GM18507 (cell line): ENCODE results near the gene QSOX1.
"Not testable (repeated sequence)": the region's sequence is repeated elsewhere in the genome, so short reads cannot be mapped to it uniquely, and the experiment has no call there.

Source experiments
- DNase-seq: peaks from one replicate; pipeline ENCODE4 v3.0.0; 2011; ENCODE audit warnings: low read depth; ENCODE audit not compliant: insufficient read length; ENCODE audit errors: extremely low spot score
- FAIRE-seq: peaks from 2 replicates; lab custom pipeline; 2011; peaks lifted over from hg19 to GRCh38; lab: Jason Lieb, UNC

The QSOX1 gene

DNA sequence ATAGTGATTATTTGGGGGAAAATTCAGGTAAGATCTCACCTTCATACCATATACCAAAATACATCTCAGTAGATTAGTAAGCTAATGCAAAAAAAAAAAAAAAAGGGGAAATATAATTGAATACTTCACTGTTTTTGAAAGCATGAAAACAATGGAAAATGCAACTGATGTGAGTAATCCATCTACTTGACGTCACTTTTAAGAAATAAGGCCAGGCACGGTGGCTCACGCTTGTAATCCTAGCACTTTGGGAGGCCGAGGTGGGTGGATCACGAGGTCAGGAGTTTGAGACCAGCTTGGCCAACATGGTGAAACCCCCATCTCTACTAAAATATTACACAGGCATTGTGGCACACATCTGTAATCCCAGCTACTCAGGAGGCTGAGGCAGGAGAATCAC, 47.9 kb downstream of the QSOX1 start:
- not testable (repeated sequence) for DNase-seq, FAIRE-seq

DNA sequence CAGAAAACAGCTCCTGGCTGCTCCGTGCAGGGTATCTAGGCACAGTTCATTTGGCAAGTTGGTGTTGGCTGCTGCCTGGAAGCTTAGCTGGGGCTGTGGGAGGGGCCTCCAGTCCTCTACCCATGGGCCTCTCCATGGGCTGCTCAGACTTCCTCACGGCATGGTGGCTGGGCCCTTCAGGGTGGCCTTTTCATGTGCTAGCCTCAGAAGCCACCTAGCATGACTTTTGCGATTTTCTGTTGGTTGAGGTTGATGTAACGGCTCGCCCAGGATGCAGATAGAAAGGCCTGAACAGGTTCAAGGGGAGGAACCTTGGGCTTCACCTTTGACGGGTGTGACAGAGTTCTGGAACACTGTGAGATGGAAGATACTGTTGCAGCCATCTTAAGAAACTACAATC, 49.6 kb downstream of the QSOX1 start:
- no peak for FAIRE-seq
- no peak for DNase-seq

DNA sequence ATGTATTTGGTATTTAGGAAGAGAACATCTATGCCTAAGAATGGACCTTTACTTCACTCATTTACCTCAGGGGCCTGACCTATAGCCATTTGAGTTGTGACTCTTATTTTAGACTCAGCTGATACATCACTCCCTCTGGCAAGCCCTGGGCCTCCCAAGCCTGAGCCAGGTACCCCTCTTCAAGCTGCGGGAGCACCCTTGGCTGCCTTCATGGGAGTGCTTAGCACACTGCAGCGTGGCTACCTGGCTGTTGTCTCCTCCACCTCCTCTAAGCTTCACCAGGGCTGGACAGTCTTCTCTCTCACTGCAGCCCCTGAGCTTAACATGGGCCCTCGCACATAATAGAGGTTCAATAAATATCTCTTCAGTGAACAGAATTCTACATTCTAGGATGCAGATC, 51.9 kb downstream of the QSOX1 start:
- FAIRE-seq (no peak), DNase-seq (no peak)

DNA sequence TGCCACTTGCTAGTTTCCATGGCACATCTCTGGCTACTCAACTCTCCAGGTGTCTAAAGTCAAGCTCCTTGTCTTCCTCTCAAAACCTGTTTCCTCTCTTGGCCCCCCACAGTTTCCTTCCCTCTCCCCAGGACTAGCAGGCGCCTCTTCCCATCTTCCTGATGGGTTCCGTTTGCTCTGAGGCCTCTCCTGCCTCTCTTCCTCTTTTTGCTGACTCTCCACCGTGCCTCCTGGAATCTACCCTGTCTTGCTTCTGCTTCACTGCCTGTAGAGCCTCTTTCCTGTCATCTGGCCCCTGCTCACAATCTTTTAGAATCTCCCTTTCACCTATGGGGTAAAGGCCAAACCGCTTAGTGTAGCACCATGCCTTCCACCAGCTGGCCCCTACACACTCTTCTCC, 53.6 kb downstream of the QSOX1 start:
- FAIRE-seq: no peak
- DNase-seq: no peak

DNA sequence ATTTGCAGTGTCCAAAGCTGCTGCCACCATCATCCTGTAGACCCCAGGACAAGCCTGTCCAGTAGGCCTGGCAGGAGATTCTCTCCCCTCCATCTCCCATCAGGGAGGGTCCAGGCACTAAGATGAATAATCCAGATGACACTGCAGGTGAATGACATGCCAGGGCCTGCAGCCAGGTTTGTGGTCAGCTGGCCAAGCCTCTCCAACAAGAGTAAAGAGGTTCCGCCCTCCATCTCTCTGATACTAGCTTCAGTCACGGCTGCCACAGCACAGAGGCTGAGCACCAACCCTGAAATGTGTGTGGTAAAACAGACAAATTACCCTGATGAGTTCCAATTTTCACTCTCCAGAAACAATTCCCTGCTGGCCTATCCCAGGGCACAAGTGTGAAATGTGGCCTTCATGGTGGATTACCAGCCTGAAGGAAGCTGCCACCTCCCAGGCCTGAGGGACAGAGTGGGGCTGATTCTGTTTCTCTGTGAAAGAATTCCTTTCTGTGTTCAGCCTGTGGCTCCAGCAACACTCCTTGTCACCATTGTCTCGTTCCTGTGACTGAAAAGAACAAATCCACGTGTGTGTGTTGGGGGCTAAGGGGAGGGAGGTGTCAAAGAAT, 55.4 kb downstream of the QSOX1 start:
- FAIRE-seq: no peak

DNA sequence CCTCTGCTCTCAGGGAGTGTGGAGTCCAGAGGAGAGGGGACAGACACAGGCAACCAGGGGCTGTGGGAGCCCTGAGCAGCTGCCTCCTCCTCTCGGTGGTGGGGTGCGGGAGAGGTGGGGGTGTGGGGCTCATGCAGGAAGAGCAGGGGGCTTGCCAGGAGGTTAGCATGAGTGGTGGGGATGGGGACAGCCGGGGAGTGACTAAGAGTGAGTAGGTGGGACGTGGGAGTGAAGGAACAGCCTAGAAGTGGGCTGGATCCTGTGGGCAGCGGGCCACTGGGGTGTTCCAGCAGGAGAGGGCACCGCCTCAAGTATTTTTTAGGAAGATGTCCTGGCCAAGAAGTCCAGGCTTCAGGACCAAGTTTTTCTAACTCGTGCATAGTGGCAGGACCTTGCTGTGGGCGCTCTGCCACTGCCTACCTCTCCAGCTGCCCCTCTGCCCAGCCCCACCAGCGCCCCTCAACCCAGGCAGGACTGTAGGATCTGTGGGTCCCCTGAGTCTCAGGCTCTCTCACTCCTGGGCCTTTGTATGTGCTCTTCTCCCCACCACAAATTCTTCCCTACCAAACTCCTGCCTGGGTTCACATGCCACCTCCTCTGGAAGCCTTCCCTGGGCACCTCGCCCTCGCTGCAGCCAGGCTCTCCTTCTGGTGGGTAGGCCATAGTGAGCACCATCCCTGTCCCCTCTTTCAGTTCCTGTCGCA, 56.6 kb downstream of the QSOX1 start:
- FAIRE-seq (no peak), DNase-seq (no peak)

More for the DNA sequence above, 55.4 kb downstream of the QSOX1 start:
- no peak for DNase-seq

DNA sequence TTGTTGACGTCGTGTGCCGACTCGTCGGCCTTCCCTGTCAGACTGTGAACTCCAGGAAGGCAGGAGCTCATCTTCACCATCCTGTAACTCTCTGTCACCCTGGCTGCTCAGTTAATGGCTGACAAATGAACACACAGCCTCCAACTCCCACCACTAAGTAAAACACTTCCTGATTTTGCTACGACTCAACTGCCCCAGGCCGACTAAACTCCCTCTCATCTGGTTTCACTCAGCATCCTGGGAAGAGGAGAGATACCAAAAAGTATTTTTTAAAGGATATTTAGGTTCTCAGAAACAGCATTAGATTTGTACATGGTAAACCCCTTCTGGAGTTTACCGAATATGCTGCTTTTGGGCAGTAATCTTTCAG, 57.2 kb downstream of the QSOX1 start:
- DNase-seq: no peak
- FAIRE-seq: no peak

DNA sequence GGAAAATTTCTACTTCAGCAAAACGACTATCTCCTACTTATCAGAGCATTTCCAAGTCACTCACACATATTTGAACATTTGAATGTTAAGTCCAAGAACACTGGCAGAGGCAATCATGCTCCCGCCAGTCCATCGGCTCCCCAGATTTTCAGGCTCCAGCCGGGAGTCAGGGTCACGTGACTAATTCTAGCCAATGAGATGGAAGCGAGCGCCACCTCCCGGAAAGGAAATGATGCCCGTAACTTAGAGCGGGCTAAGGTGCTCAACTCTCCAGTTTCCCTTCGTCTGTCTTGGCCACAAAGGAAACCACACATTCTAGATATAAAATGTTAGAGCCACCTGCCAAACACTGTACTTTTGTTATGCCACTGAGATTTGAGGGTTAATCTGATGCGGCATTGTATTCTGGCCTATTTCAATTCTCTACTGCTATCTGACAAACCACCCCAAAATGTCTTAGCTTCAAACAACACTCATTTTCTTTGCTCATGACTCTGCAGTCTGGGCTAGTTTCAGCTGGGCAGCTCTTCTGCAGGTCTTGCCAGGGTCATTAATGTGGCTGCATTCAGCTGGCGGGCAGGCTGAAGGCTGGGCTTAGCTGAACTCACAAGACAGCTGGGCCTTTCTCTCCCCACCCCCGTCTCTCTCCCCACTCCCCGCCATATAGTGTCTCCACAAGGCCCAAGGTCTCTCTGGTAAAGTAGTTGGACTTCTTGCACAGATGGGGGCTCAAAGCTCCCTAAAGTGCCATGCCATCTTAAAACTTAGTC, 58.9 kb downstream of the QSOX1 start:
- no peak for FAIRE-seq
- DNase-seq: no peak

DNA sequence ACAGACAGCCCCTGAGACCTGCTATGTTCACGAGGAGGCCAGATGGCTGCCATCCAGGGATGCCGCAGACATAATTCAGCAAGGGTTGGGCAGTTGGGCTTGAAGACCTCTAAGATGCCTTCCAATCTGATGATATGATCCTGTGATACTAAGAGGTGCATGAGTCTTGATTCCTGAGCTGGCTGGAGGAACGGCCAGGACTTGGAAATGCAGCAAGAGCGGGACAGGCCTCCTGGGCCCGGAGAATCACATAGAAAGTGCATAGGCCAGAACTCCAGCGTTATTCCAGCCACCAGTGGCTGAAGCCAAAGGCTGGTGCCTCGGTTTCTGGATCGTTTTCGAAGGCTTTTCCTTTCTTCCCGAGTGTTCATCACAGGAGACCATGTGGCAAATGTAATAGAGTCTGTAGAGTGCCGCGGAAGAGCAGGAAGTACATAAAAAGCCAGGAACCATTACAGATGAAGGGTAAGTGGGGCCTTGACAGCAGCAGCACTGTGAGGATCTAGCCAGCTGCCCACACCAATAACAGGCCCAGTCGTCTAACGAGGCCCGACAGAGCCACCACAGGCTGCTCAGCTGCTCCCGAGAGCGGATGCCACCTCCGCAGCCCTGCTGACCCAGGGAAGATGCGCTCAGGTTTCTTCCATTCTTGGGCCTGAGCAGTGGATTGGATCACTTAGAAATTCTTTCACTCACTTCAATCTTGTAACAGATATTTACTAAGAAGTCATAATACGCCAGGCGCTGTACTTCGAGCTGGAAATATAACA, 61.4 kb downstream of the QSOX1 start:
- DNase-seq: no peak

DNA sequence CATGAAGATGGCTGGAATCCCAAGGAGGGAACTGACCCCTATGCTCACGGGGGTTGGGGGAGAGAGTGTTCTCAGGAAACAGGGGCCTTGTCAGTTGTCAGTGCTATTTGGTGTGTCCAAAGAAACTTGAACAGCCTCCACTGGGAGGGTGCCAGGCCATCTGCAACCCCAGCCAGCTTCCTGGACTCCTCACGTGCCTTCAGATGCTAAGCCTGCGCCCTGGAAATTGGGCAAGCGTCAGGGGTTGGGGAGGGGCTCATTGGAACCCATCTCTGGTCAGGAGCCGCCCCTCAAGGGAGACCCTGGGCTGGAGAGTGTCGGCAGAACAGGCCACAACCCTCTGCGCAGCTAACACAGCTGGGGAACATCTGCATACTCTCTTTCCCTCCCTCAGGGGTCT, 62.3 kb downstream of the QSOX1 start:
- FAIRE-seq: no peak
- no peak for DNase-seq

More for the DNA sequence above, 61.4 kb downstream of the QSOX1 start:
- FAIRE-seq: no peak

DNA sequence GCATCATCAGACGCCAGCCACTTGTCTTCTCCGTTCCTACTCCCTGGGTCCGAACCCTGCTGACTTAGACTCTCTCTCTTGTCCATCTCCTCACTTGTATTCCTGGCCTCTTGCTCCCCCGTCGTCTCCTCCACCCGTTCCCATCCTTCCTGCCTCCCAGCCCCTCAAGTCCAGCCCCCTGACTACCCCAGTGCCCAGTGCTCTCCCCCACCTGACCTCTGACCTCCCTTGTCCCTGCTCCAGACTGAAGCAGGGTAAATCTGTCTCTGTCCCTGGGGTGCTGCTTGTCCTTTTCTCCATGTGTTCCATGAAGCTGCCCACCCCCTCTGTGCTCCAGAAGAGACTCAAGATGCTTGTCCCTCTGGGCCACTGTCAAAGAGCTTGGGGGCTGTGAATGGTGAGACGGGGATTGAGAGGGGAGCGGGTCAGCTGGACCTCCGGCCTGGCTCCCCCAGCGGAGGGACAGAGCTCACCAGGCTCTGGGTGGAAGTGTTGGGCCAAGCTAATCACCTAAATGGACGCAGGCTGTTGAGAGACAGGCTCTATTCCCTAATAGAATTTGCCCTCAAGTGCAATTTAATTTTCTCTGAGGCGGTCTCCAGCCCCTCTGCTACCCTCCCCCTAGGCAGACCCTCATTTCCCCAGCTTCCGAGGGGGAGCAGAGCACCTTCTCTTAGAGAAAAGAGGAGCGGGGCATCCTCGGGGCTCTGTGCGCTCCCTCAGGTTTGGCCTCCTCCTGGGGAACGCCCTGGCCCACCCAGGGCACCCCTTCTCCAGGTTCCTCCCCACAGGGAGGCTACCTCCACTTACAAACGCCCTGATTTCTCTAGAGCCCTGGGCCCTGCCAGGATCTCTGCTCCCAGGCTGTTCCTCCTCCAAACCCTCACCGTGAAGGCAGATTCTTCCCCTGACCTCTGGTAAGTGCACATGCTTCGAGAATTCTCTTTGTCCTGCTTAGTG, 64.4 kb downstream of the QSOX1 start:
- DNase-seq (no peak), FAIRE-seq (no peak)

DNA sequence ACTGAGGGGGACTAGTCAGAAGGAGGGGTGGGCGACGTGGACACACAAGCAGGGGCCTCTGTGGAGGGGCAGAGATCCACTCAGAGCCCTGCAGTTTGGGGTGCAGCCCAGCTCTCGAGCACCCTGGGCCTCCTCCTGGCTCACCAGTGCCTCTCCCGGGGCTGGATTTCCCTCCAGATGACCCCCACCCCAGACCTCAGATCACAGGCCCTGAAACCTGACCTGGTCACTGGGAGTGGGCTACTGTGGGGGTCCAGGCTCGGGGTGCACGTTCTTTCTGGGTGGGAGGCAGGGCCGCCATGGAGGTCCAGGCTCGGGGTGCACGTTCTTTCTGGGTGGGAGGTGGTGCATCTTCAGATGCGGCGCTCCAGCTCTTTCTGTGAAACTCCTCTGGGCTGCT, 65.1 kb downstream of the QSOX1 start:
- no peak for DNase-seq
- FAIRE-seq: no peak

DNA sequence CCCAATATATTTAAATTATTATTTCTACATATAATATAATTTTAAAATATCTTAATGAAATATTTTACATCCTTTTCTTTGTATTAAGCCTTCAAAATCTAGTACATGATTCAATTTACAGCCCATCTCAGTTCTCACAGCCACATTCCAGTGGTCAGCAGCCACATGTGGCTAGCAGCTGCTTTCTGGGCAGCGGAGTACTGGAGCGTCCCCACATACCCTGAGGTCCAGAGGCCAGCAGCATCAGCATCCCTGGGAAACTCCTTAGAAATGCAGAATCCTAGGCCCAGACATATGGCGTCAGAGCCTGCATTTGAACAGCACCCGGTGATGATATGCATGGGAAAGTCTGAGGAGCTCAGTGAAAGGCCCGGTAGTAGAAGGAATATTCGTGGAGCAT, 66.8 kb downstream of the QSOX1 start:
- no peak for FAIRE-seq
- no peak for DNase-seq

DNA sequence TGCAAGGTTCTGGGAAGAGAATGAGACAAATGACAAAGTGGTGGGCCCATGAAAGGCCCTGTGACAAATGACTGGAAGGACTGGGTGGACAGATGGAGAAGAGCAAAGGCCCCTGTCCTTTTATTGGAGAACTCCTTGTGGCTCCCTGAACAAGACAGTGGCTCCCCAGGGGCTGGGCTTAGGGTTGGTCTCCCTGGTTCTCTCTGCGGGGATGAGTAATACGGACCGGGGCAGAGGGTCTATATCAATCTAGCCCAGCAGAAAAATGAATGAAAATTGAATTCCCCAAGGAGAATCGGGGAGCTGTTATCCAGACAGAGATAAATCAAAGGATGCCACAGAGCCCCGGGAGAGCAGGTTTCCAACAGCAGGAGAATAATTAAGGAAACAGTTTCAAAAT, 70.2 kb downstream of the QSOX1 start:
- DNase-seq: no peak
- FAIRE-seq: no peak

DNA sequence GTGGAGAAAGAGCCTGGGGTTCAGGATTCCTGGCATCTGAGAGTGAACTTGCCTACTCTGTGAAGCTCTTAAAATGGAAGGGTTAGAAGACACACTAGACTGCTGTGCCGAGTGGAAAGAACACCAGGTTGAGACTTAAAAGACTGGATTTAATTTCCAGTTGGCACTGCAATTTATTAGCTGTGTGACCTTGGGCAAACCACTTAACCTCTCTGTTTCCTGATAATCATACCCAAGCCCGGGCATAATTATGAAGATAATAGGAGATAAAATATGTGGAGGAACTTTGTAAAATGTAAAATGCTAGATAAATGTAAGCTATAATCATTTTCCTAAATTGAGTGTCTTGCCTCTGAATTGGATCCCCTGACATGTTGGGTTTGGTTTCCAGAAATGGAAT, 70.7 kb downstream of the QSOX1 start:
- FAIRE-seq (no peak), DNase-seq (no peak)

DNA sequence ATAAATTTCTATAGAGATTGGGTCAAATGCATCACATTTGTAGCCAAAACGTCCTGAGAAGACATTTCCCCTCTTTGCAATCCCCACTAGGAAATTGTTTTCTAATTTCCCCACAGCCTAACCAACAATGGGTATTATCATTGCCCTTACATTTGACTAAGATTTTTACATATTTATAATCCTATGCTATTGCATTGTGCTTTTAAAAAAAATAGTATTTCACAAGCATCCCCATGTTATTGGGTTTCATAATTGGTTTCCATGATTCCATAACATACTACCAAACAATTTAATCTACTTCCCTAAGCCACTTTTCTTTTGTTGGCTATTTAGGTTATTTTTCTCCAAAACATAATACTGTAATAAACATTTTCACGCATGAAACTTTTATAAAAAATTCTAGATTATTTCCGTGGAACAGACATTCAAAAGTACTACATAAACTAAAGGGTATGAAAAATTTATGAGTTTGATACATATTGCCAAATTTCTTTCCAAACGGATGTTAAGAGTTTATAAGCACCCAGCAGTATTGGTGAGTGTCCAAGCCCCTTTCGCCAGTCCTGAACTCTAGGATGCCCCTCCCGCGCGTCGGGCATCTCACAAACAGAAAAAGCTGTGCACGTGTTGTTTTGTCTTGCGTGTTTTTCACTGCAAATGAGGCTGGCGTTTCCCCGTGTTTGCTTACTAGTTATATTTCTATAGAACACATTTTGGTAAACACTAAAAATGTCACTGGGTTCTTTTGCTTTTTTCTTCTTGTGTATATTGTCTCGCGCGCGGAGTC, 73.4 kb downstream of the QSOX1 start:
- no peak for FAIRE-seq

DNA sequence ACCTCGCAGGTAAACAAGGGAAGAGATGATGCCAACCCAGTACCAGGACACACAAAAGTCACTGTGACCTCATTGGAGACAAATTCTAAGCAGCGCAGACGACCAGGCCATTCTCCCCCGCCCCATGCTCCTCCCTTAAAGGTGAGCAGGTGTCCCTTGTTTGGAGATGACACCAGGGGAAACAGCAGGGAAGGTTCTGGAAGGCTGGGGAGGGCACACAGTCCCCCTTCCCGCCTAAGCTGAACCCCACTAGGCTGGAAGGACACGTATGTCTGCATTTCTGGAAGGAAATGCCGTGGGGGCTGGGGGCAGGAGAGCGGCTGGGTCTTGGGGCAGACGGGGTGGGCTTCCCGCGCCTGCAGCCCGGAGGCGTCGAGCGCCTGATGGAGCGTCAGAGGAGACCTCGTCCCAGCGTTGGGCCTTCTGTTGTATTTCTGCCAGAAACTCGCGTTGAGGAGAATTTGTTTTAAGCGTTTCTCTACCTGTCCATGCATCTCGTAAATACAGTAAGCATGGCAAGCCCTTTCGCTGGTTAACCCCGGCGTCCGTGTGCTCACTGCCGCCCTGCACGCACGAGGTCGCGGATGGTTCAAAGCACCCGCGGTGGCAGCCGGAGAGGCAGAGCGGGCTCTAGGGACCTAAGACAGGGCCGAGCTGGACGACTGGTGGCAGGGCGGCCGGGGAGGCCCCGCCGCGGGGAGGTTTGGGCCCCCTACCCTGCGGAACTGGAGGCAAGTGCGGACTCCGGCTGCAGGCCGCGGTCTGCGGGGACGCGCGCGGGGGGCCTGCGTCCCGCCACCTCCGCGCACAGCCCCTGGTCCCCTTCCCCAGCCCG, 74.2 kb downstream of the QSOX1 start:
- DNase-seq (no peak), FAIRE-seq (no peak)

More for the DNA sequence above, 73.4 kb downstream of the QSOX1 start:
- no peak for DNase-seq
